B cell (primary cell): ENCODE measurements around the gene STAG1. TPM values are rescaled to one million over a fixed set of nuclear protein-coding genes. Genes with fewer than 3 reads are reported as not detected.

Source experiments
- ATAC-seq: fragments of 200-7000 bp; cut with Tn5 transposase; one replicate; pipeline ENCODE4 v1.10.0; 2021; ENCODE audit warnings: low read depth, mild to moderate bottlenecking, moderate number of reproducible peaks, moderate library complexity
- CTCF ChIA-PET: fragments of 350-600 bp; sonication (Branson Sonifier 250); formaldehyde crosslinking; loops from one replicate; lab custom pipeline; 2021; ENCODE audit warnings: antibody characterized with exemption, inconsistent platforms; lab: Charles Lee
- POLR2A ChIA-PET: fragments of 350-600 bp; sonication (Branson Sonifier 250); formaldehyde crosslinking; loops from one replicate; lab custom pipeline; 2021; ENCODE audit warnings: antibody characterized with exemption; lab: Charles Lee
- DNase-seq: peaks from one replicate; pipeline ENCODE4 v3.0.0; 2013
- H2AFZ ChIP-seq: 2 replicates; pipeline ENCODE4 v1.6.1; 2012; ENCODE audit warnings: mild to moderate bottlenecking, low read depth, low read length; ENCODE audit not compliant: insufficient read depth, poor library complexity, severe bottlenecking
- H3K27ac ChIP-seq, 2 donors: 1 replicate in 1 of 2; 2 replicates in 1 of 2; pipeline ENCODE4 v1.5.1; 2012 to 2013; ENCODE audit warnings: low read length in 2 of 2, mild to moderate bottlenecking in 2 of 2, moderate library complexity in 1 of 2
- H3K27me3 ChIP-seq, 4 experiments: fragments of 200-600 bp in 1 of 4; sonication (generic) in 1 of 4; replicated peaks in 1 of 4; 1 replicate in 2 of 4; 2 replicates in 2 of 4; pipeline versions ENCODE4 v1.6.1 to v1.7.0; 2013 to 2016; ENCODE audit warnings: low read length in 3 of 4, mild to moderate bottlenecking in 2 of 4, mixed read lengths in 1 of 4, moderate library complexity in 1 of 4; ENCODE audit not compliant: insufficient read depth in 4 of 4, control insufficient read depth in 3 of 4; ENCODE audit errors: control extremely low read depth in 1 of 4
- H3K36me3 ChIP-seq, 2 experiments: replicated peaks in 1 of 2; 1 replicate in 1 of 2; 2 replicates in 1 of 2; pipeline versions ENCODE4 v1.6.1 to v1.7.1; 2013; ENCODE audit warnings: low read length in 1 of 2; ENCODE audit not compliant: insufficient read depth in 2 of 2, control insufficient read depth in 1 of 2; ENCODE audit errors: control extremely low read depth in 1 of 2, extremely low read depth in 1 of 2
- H3K4me1 ChIP-seq, 2 donors: fragments of 200-600 bp in 1 of 2; sonication (generic) in 1 of 2; 1 replicate in 1 of 2; 2 replicates in 1 of 2; pipeline versions ENCODE4 v1.5.1 to v1.6.1; 2013 to 2017; ENCODE audit warnings: low read length in 2 of 2; ENCODE audit not compliant: control insufficient read depth in 2 of 2, insufficient read depth in 2 of 2
- H3K4me2 ChIP-seq: replicated peaks from 2 replicates; pipeline ENCODE3; 2012; ENCODE audit warnings: mild to moderate bottlenecking, low read depth, low read length; ENCODE audit not compliant: poor library complexity, severe bottlenecking
- H3K4me3 ChIP-seq, 5 experiments: fragments of 200-600 bp in 1 of 5; sonication (generic) in 1 of 5; 1 replicate in 3 of 5; 2 replicates in 2 of 5; pipeline versions ENCODE4 v1.5.1 to v1.7.0; 2011 to 2016; ENCODE audit warnings: low read length in 4 of 5, mild to moderate bottlenecking in 4 of 5, low read depth in 2 of 5, control low read depth in 1 of 5, moderate library complexity in 1 of 5; ENCODE audit not compliant: insufficient read depth in 1 of 5; ENCODE audit errors: control extremely low read depth in 1 of 5, extremely low read depth in 1 of 5
- H3K79me2 ChIP-seq: fragments of 200-600 bp; sonication (generic); one replicate; pipeline ENCODE4 v1.6.0; 2016; ENCODE audit warnings: low read length; ENCODE audit not compliant: control insufficient read depth, insufficient read depth
- H3K9ac ChIP-seq: fragments of 200-600 bp; sonication (generic); 2 replicates; pipeline ENCODE4 v1.6.1; 2017; ENCODE audit warnings: mild to moderate bottlenecking, low read length, moderate library complexity
- H3K9me3 ChIP-seq, 3 donors: one replicate each; pipeline versions ENCODE4 v1.6.1 to v1.7.1; 2013; ENCODE audit warnings: low read length in 2 of 3; ENCODE audit not compliant: control insufficient read depth in 2 of 3, insufficient read depth in 1 of 3; ENCODE audit errors: control extremely low read depth in 1 of 3
- H4K20me1 ChIP-seq: 2 replicates; pipeline ENCODE4 v1.6.0; 2012; ENCODE audit warnings: mild to moderate bottlenecking, low read length; ENCODE audit not compliant: insufficient read depth, control insufficient read depth, poor library complexity, severe bottlenecking
- H3K27ac Mint-ChIP-seq: one replicate; pipeline ENCODE4 v1.8.0; 2021; ENCODE audit warnings: mixed read lengths
- H3K27me3 Mint-ChIP-seq: one replicate; pipeline ENCODE4 v1.8.0; 2021; ENCODE audit warnings: mixed read lengths
- H3K4me1 Mint-ChIP-seq: one replicate; pipeline ENCODE4 v1.8.0; 2021; ENCODE audit warnings: mixed read lengths
- H3K4me3 Mint-ChIP-seq: one replicate; pipeline ENCODE4 v1.8.0; 2021; ENCODE audit warnings: mixed read lengths
- H3K9me3 Mint-ChIP-seq: one replicate; pipeline ENCODE4 v1.8.0; 2022; ENCODE audit warnings: mixed read lengths; ENCODE audit not compliant: insufficient read depth
- CTCF ChIP-seq: fragments of 200-600 bp; IDR thresholded peaks from one replicate; pipeline ENCODE4 v1.8.0; 2022; ENCODE audit warnings: antibody characterized with exemption, mild to moderate bottlenecking
- EZH2 ChIP-seq: IDR thresholded peaks from 2 replicates; pipeline ENCODE4 v1.6.1; 2012; ENCODE audit warnings: borderline replicate concordance, low read depth, mild to moderate bottlenecking, moderate library complexity, low read length; ENCODE audit not compliant: insufficient read depth, poor library complexity, severe bottlenecking
- WGBS: methylation state at CpG from one replicate; pipeline ENCODE4 v1.1.5; 2013; ENCODE audit warnings: missing lambda C conversion rate; ENCODE audit not compliant: insufficient coverage; 5-methylcytosine and 5-hydroxymethylcytosine counted together
- intact Hi-C: fragments of 100-400 bp; cut with micrococcal nuclease; formaldehyde crosslinking; loops from one replicate; pipeline ENCODE4 v1.10.0; 2022
- polyA plus RNA-seq: library from polyadenylated mRNA; depleted of rRNA; stranded (reverse); fragments of >200 nt; gene quantifications from 2 replicates; pipeline ENCODE4 v1.2.3, GENCODE V29; 2012
- total RNA-seq, 2 donors: library from RNA; stranded (reverse); fragments of 120-200 nt in 1 of 2; gene quantifications; 1 replicate in 1 of 2; 2 replicates in 1 of 2; pipeline versions ENCODE4 v1.2.3 to v1.2.4, GENCODE V29; 2013 to 2022

STAG1 gene
- total and polyA plus RNA-seq, 2 donors (not counting 1 experiment from before 2014, with no cell fraction given), result 9.2 to 77.0 TPM

- ChIA-PET POLR2A (no interaction called here), CTCF (no interaction called here)
- peaks cover 6 to 28% of the 10 kb centered on the region in 2 experiments for H3K36me3 ChIP-seq
- no peak overlapping the region for H3K9ac ChIP-seq
- H3K4me1 Mint-ChIP-seq, result no peaks in the 10 kb centered on the region
- no peaks in the 10 kb centered on the region for H3K4me1 ChIP-seq
- H3K9me3 ChIP-seq, result no peaks in the 10 kb centered on the region
- H3K4me3 Mint-ChIP-seq, result no peak overlapping the region
- peaks cover 4% of the 10 kb centered on the region for H3K79me2 ChIP-seq
- H4K20me1 ChIP-seq, result no peaks in the 10 kb centered on the region
- H3K27me3 ChIP-seq, result no peaks in the 10 kb centered on the region
- H3K4me3 ChIP-seq, result no peak overlapping the region
- no peak overlapping the region for H3K27ac Mint-ChIP-seq
- H2AFZ ChIP-seq, result no peak overlapping the region
- WGBS, result 100% methylated on average over 2 of the region's 2 CpGs
- intact Hi-C loops, result no loop called here
- DNase-seq, result no peak
- no peak for ATAC-seq
- TF ChIP-seq CTCF (no peak), EZH2 (no peak)
- H3K9me3 Mint-ChIP-seq, result no peaks in the 10 kb centered on the region
- no peak overlapping the region for H3K27ac ChIP-seq
- H3K4me2 ChIP-seq, result no peak overlapping the region
- no peaks in the 10 kb centered on the region for H3K27me3 Mint-ChIP-seq
Observed at GRCh38 chr3:136293279-136293678, 458.9 kb downstream of the STAG1 start.

DNA sequence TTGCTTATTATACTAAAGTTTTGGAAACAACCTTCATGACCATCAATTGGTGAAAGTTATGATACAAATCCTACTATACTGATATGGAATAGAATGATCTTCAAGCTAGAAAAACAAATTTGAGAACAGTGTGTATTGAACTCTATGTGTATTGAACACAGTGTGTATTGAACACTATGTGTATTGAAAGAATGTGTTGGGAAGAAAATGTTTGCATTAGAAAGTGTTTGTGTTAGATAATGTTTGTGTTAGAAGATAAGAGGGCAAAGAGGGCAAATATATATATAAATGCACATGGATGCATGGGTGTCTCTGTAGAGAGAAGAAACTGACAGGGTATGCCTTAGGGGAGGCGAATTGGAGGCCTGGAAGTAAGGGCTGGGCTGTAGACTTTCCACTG lies 459.7 kb downstream of the STAG1 start:
- Mint-ChIP-seq H3K27me3 (no peaks in the 10 kb centered on the region), H3K27ac (no peak overlapping the region), H3K9me3 (no peaks in the 10 kb centered on the region), H3K4me1 (peaks cover 3% of the 10 kb centered on the region), H3K4me3 (no peak overlapping the region)
- H3K4me3 ChIP-seq, result no peak overlapping the region
- no peak for ATAC-seq
- no peak overlapping the region for H3K4me2 ChIP-seq
- H4K20me1 ChIP-seq, result no peaks in the 10 kb centered on the region
- POLR2A ChIA-PET, result no interaction called here
- H3K9ac ChIP-seq, result no peak overlapping the region
- no peak for DNase-seq
- TF ChIP-seq EZH2 (no peak), CTCF (no peak)
- H3K27ac ChIP-seq, result no peak overlapping the region
- peaks cover 3 to 27% of the 10 kb centered on the region in 2 experiments for H3K36me3 ChIP-seq
- H3K79me2 ChIP-seq, result peaks cover 4% of the 10 kb centered on the region
- no peak overlapping the region for H2AFZ ChIP-seq
- CTCF ChIA-PET, result no interaction called here
- no peaks in the 10 kb centered on the region for H3K27me3 ChIP-seq
- H3K9me3 ChIP-seq, result no peaks in the 10 kb centered on the region
- intact Hi-C loops, result no loop called here
- H3K4me1 ChIP-seq, result no peaks in the 10 kb centered on the region
- WGBS, result no CpG with 5 or more reads among the region's 1 CpG
